Calu3 (cell line): ENCODE results near the gene CCDC187. TPM values are rescaled to one million over a fixed set of nuclear protein-coding genes. Genes with fewer than 3 reads are reported as not detected.
A peak's percentile ranks its signal among the peaks of the same experiment; 100 is the strongest.
"Not testable (repeated sequence)": the region's sequence is repeated elsewhere in the genome, so short reads cannot be mapped to it uniquely, and the experiment has no call there.

Experiments used
- Bru-seq: library from RNA; stranded (reverse); fragments of 400-500 nt; gene quantifications from one replicate; lab custom pipeline; 2021; lab: Mats Ljungman, UMichigan
- BruChase-seq, 2 experiments: library from RNA; stranded (reverse); fragments of 400-500 nt; gene quantifications; one replicate each; lab custom pipeline; 2021; lab: Mats Ljungman, UMichigan
- BruUV-seq: library from RNA; stranded (reverse); fragments of 400-500 nt; replicated peaks from 2 replicates; lab custom pipeline; 2021; lab: Mats Ljungman, UMichigan
- CTCF ChIA-PET: fragments of 300-600 bp; sonication (Branson Sonifier 250); formaldehyde crosslinking; loops from one replicate; lab custom pipeline; 2022; ENCODE audit warnings: antibody characterized with exemption; lab: Charles Lee
- DNase-seq: peaks from one replicate; pipeline ENCODE4 v3.0.0; 2022
- H3K27ac Mint-ChIP-seq: one replicate; pipeline ENCODE4 v1.8.0; 2022; ENCODE audit warnings: mixed read lengths; ENCODE audit not compliant: unreplicated experiment
- H3K27me3 Mint-ChIP-seq: one replicate; pipeline ENCODE4 v1.8.0; 2022; ENCODE audit warnings: mixed read lengths; ENCODE audit not compliant: unreplicated experiment
- H3K36me3 Mint-ChIP-seq: one replicate; pipeline ENCODE4 v1.8.0; 2022; ENCODE audit warnings: mild to moderate bottlenecking, moderate library complexity, mixed read lengths; ENCODE audit not compliant: insufficient read depth, unreplicated experiment
- H3K4me1 Mint-ChIP-seq: one replicate; pipeline ENCODE4 v1.8.0; 2022; ENCODE audit warnings: mild to moderate bottlenecking, low read depth, mixed read lengths; ENCODE audit not compliant: unreplicated experiment
- H3K4me3 Mint-ChIP-seq: one replicate; pipeline ENCODE4 v1.8.0; 2022; ENCODE audit warnings: mild to moderate bottlenecking, low read depth, moderate library complexity, mixed read lengths; ENCODE audit not compliant: unreplicated experiment
- H3K9me3 Mint-ChIP-seq: one replicate; pipeline ENCODE4 v1.8.0; 2022; ENCODE audit warnings: low read depth, mixed read lengths; ENCODE audit not compliant: unreplicated experiment
- CTCF ChIP-seq: fragments of 200-600 bp; IDR thresholded peaks from one replicate; pipeline ENCODE4 v1.8.0; 2022; ENCODE audit warnings: antibody characterized with exemption; ENCODE audit not compliant: unreplicated experiment
- intact Hi-C: fragments of 100-400 bp; cut with micrococcal nuclease; formaldehyde crosslinking; loops from one replicate; pipeline ENCODE4 v1.10.0; 2022; ENCODE audit not compliant: unreplicated experiment
- long read RNA-seq: library from polyadenylated mRNA; stranded (forward); transcript quantifications from one replicate; pipeline ENCODE4 v2.0.0, GENCODE V29; 2022
- total RNA-seq: library from RNA; stranded (reverse); gene quantifications from 2 replicates; pipeline ENCODE4 v1.2.3, GENCODE V29; 2022

The CCDC187 gene
- 0.44 and 0.73 TPM in 2 replicates for total RNA-seq
- Bru-seq, nascent RNA: percentile 10 among the genes with signal in this experiment
- BruChase-seq, experiment 1, labeled RNA remaining after a 6-hour chase: percentile 14 among the genes with signal in this experiment
- BruChase-seq, experiment 2, labeled RNA remaining after a 2-hour chase: percentile 15 among the genes with signal in this experiment
- long read RNA-seq, partial matches to known transcripts: 0 of 2 reads
- long read RNA-seq, other reads (novel, unspliced or antisense): 2 of 2 reads

GRCh38 chr9:136303825-136304416, at the start of gene CCDC187:
Gene CCDC187 (minus strand): TSS chr9:136304094. CDS start chr9:136303830, 264 bp downstream.
- Mint-ChIP-seq H3K9me3 (no peaks in the 10 kb centered on the region), H3K27ac (no peak within 1 kb of the TSS), H3K4me1 (no peaks in the 10 kb centered on the region), H3K4me3 (no peak within 1 kb of the TSS), H3K36me3 (no peaks in the 10 kb centered on the region), H3K27me3 (no peaks in the 10 kb centered on the region)
- TF ChIP-seq CTCF: no peak
- CTCF ChIA-PET: no interaction called here
- no peak for DNase-seq
- intact Hi-C loops: no loop called here
- no TSS peak for BruUV-seq

GRCh38 chr9:136353088-136353487, 49.2 kb upstream of the CCDC187 start:
- no TSS peak for BruUV-seq
- intact Hi-C loops: no loop called here
- no peak for DNase-seq
- Mint-ChIP-seq H3K4me3 (no peak overlapping the region), H3K4me1 (peaks cover 8% of the 10 kb centered on the region), H3K9me3 (no peaks in the 10 kb centered on the region), H3K27me3 (peaks cover 11% of the 10 kb centered on the region), H3K36me3 (peaks cover 17% of the 10 kb centered on the region), H3K27ac (no peak overlapping the region)
- CTCF ChIA-PET: no interaction called here
- no peak for TF ChIP-seq CTCF

- no TSS peak for BruUV-seq
- TF ChIP-seq CTCF: no peak
- Mint-ChIP-seq H3K27me3 (peaks cover 11% of the 10 kb centered on the region), H3K36me3 (peaks cover 17% of the 10 kb centered on the region), H3K27ac (no peak overlapping the region), H3K4me1 (peaks cover 8% of the 10 kb centered on the region), H3K9me3 (no peaks in the 10 kb centered on the region), H3K4me3 (no peak overlapping the region)
- intact Hi-C loops: no loop called here
- CTCF ChIA-PET: no interaction called here
- DNase-seq: no peak
Observed at GRCh38 chr9:136352682-136353081, 48.8 kb upstream of the CCDC187 start.

- H3K27me3 Mint-ChIP-seq: peaks cover 11% of the 10 kb centered on the region
- H3K4me1 Mint-ChIP-seq, intact Hi-C loops, H3K9me3 Mint-ChIP-seq, DNase-seq, H3K4me3 Mint-ChIP-seq, BruUV-seq, H3K27ac Mint-ChIP-seq, CTCF ChIA-PET: not testable (repeated sequence)
- H3K36me3 Mint-ChIP-seq: peaks cover 16% of the 10 kb centered on the region
Observed at GRCh38 chr9:136351868-136352267, 48.0 kb upstream of the CCDC187 start.
